A673 (cell line): ENCODE measurements around the gene MICALL2. TPM values are rescaled to one million over a fixed set of nuclear protein-coding genes. Genes with fewer than 3 reads are reported as not detected.

Experiments used
- BruUV-seq: library from RNA; stranded (reverse); fragments of 400-500 nt; replicated peaks from 2 replicates; lab custom pipeline; 2021; lab: Mats Ljungman, UMichigan
- CTCF ChIA-PET: fragments of 300-600 bp; sonication (Branson Sonifier 250); formaldehyde crosslinking; loops from one replicate; lab custom pipeline; 2022; ENCODE audit warnings: antibody characterized with exemption; lab: Charles Lee
- POLR2A ChIA-PET: fragments of 300-600 bp; sonication (Branson Sonifier 250); formaldehyde crosslinking; loops from one replicate; lab custom pipeline; 2022; ENCODE audit warnings: antibody characterized with exemption; ENCODE audit not compliant: low non-redundant PET; lab: Charles Lee
- DNase-seq: peaks from one replicate; pipeline ENCODE4 v3.0.0-alpha.2; 2015; ENCODE audit warnings: low spot score
- H3K27ac ChIP-seq: fragments of 200-600 bp; sonication (generic); 2 replicates; pipeline ENCODE4 v1.5.1; 2016; ENCODE audit warnings: mixed run types, low read depth, mild to moderate bottlenecking, mixed read lengths, antibody characterized with exemption, low read length; ENCODE audit not compliant: poor library complexity, severe bottlenecking
- H3K27me3 ChIP-seq: fragments of 200-600 bp; sonication (generic); replicated peaks from 2 replicates; pipeline ENCODE4 v1.6.1; 2017; ENCODE audit warnings: mixed run types, low read depth, mild to moderate bottlenecking, mixed read lengths, antibody characterized with exemption, low read length; ENCODE audit not compliant: insufficient read depth, poor library complexity
- H3K36me3 ChIP-seq: fragments of 200-600 bp; sonication (generic); 2 replicates; pipeline ENCODE4 v1.6.1; 2016; ENCODE audit warnings: mixed run types, mild to moderate bottlenecking, mixed read lengths, antibody characterized with exemption, low read length; ENCODE audit not compliant: insufficient read depth, poor library complexity, severe bottlenecking
- H3K4me1 ChIP-seq: fragments of 200-600 bp; sonication (generic); 2 replicates; pipeline ENCODE4 v1.6.1; 2017; ENCODE audit warnings: mixed run types, mild to moderate bottlenecking, mixed read lengths, antibody characterized with exemption, low read length; ENCODE audit not compliant: insufficient read depth, poor library complexity, severe bottlenecking
- H3K4me3 ChIP-seq: fragments of 200-600 bp; sonication (generic); 2 replicates; pipeline ENCODE4 v1.5.1; 2016; ENCODE audit warnings: low read depth, mixed run types, mild to moderate bottlenecking, mixed read lengths, low read length; ENCODE audit not compliant: poor library complexity, severe bottlenecking
- H3K9me3 ChIP-seq: fragments of 200-600 bp; sonication (generic); 2 replicates; pipeline ENCODE4 v1.6.1; 2016; ENCODE audit warnings: mixed run types, low read depth, mild to moderate bottlenecking, mixed read lengths, antibody characterized with exemption, low read length; ENCODE audit not compliant: poor library complexity, severe bottlenecking
- EZH2 ChIP-seq: fragments of 200-600 bp; sonication (generic); IDR thresholded peaks from 2 replicates; pipeline ENCODE4 v1.6.1; 2017; ENCODE audit warnings: borderline replicate concordance, low read depth, mild to moderate bottlenecking, mixed read lengths, antibody characterized with exemption, low read length; ENCODE audit not compliant: poor library complexity, severe bottlenecking
- intact Hi-C: fragments of 100-400 bp; cut with micrococcal nuclease; formaldehyde crosslinking; loops from one replicate; pipeline ENCODE4 v1.10.0; 2022; ENCODE audit not compliant: unreplicated experiment
- total RNA-seq: library from RNA; stranded (reverse); gene quantifications from 2 replicates; pipeline ENCODE4 v1.2.3, GENCODE V29; 2021
- TF ChIP-seq, protein P1 (sequence below): fragments of 300-800, 200-600 bp; sonication (generic); conservative IDR thresholded peaks from 2 replicates; pipeline ENCODE4 v1.5.1; 2017; ENCODE audit warnings: low read depth, mild to moderate bottlenecking, antibody characterized with exemption, low read length, moderate library complexity, mixed read lengths

MICALL2 gene
- total RNA-seq, 1 experiment from 2014 or later: 10.1 TPM

DNA sequence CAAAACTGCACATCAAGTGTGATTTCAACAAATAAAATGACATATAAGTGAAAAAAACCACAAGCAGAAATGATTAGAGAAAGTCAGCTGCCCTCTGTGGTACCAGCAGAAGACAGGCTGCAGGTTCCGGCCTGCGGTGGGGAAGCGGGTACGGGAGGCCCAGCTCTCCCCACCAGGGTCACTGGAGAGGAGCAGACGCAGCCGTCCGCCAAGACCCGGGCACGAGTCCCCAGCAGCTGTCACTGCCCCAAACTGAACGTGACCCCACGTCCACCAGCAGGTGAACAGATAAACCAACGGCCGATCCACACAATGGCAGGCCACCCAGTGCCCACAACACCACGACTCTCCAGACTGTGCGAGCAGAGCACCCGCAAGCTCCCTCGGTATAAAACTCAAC lies 16.1 kb upstream of the MICALL2 start:
- no peak overlapping the region for H3K27ac ChIP-seq
- POLR2A ChIA-PET: no interaction called here
- no peak overlapping the region for H3K4me3 ChIP-seq
- peaks cover 15% of the 10 kb centered on the region for H3K36me3 ChIP-seq
- intact Hi-C loops: no loop called here
- no peak for TF ChIP-seq EZH2
- TF ChIP-seq, protein P1, sequence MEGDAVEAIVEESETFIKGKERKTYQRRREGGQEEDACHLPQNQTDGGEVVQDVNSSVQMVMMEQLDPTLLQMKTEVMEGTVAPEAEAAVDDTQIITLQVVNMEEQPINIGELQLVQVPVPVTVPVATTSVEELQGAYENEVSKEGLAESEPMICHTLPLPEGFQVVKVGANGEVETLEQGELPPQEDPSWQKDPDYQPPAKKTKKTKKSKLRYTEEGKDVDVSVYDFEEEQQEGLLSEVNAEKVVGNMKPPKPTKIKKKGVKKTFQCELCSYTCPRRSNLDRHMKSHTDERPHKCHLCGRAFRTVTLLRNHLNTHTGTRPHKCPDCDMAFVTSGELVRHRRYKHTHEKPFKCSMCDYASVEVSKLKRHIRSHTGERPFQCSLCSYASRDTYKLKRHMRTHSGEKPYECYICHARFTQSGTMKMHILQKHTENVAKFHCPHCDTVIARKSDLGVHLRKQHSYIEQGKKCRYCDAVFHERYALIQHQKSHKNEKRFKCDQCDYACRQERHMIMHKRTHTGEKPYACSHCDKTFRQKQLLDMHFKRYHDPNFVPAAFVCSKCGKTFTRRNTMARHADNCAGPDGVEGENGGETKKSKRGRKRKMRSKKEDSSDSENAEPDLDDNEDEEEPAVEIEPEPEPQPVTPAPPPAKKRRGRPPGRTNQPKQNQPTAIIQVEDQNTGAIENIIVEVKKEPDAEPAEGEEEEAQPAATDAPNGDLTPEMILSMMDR: no peak
- no peaks in the 10 kb centered on the region for H3K9me3 ChIP-seq
- no TSS peak for BruUV-seq
- H3K27me3 ChIP-seq: no peaks in the 10 kb centered on the region
- no peaks in the 10 kb centered on the region for H3K4me1 ChIP-seq
- no peak for DNase-seq
- CTCF ChIA-PET: no interaction called here

DNA sequence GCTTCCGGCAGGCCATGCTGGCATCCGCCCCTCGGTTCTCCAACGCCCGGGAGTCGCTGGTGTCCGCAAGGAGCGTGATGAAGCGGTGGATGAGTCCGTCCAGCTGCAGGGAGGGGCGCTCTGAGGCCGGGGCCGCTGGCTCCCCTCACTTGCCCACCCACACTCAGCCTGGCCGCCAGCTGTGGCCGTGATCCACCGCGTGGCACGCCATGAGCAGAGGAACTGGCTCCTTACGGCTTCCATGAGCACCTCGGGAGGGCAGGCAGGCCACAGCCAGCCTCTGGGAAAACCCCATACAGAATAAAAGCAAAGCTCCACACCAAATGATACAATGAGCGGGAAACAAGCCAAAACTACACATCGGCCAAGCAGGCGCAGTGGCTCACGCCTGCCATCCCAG lies 15.5 kb upstream of the MICALL2 start:
- CTCF ChIA-PET: interaction anchor here (0.6 to 1.0 kb wide), 2 partner anchors 9 to 246 kb away, joined by 3 read pairs; no protein-coding TSS in a partner anchor
- intact Hi-C loops: no loop called here
- POLR2A ChIA-PET: no interaction called here
- no peaks in the 10 kb centered on the region for H3K27me3 ChIP-seq
- no peaks in the 10 kb centered on the region for H3K9me3 ChIP-seq
- no TSS peak for BruUV-seq
- no peak for DNase-seq
- no peak overlapping the region for H3K4me3 ChIP-seq
- H3K27ac ChIP-seq: no peak overlapping the region
- H3K36me3 ChIP-seq: peaks cover 15% of the 10 kb centered on the region
- no peak for TF ChIP-seq EZH2
- TF ChIP-seq, protein P1: no peak
- H3K4me1 ChIP-seq: no peaks in the 10 kb centered on the region

DNA sequence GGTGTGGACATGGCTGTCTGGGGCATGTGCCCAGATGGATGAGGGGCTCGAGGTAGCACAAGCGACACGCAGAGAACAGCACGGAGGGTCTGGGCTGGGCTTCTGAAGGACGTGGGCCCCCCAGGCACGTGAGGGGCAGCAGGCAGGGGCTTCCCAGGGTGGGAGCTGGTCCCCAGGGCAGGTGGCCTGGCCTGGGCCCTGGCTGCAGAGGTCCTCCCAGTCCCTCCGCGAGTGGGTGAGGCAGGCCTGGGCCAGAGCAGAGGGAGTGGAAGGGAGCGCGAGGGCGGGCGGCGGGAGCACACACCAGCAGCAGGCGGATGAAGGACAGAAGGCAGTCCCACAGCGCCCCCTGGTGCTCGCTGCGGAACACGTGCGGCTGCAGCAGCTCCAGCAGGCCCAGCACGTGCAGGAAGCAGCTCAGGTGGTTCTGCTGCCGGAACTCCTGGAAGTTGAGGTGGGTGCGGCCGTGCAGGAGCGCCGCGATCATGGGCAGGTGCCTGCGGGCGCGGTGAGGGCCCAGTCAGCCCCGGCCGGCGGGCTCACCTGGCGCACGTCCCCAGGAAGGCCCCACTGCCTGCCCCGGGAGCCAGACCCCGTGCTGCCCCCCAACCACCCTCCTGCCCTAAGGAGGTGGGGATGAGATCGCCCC lies 14.7 kb upstream of the MICALL2 start:
- Histone ChIP-seq H3K27me3 (no peaks in the 10 kb centered on the region), H3K4me3 (no peak overlapping the region), H3K9me3 (no peaks in the 10 kb centered on the region), H3K4me1 (no peaks in the 10 kb centered on the region), H3K36me3 (peaks cover 19% of the 10 kb centered on the region), H3K27ac (peak overlapping the region; percentile 63)
- ChIA-PET CTCF (interaction anchor here (0.6 to 1.0 kb wide), 2 partner anchors 8 to 246 kb away, joined by 3 read pairs; no protein-coding TSS in a partner anchor), POLR2A (no interaction called here)
- TF ChIP-seq, protein P1: peak; percentile 96
- TF ChIP-seq EZH2: no peak
- DNase-seq: peak; percentile 87
- intact Hi-C loops: no loop called here
- BruUV-seq: no TSS peak
